Non-pigmented ciliary epithelial cell (primary cell): ENCODE data around the gene CHST14.
"Not testable (repeated sequence)": the region's sequence is repeated elsewhere in the genome, so short reads cannot be mapped to it uniquely, and the experiment has no call there.

Source experiments
- DNase-seq: peaks from one replicate; pipeline ENCODE4 v3.0.0-alpha.2; 2010; ENCODE audit warnings: low read depth

The CHST14 gene

GRCh38 chr15:40441565-40442531 is 28.9 kb upstream of the CHST14 start:
- no peak for DNase-seq

GRCh38 chr15:40443255-40443654 is 27.5 kb upstream of the CHST14 start:
- no peak for DNase-seq

GRCh38 chr15:40443846-40444245 is 26.9 kb upstream of the CHST14 start:
- DNase-seq: no peak

GRCh38 chr15:40444736-40445135 is 26.0 kb upstream of the CHST14 start:
- DNase-seq: no peak

- DNase-seq: peak; percentile 23
These were observed 25.3 kb upstream of the CHST14 start for GRCh38 chr15:40445421-40445922.

GRCh38 chr15:40446144-40446543 is 24.6 kb upstream of the CHST14 start:
- no peak for DNase-seq

GRCh38 chr15:40448354-40448753 is 22.4 kb upstream of the CHST14 start:
- no peak for DNase-seq

GRCh38 chr15:40449275-40449674 is 21.5 kb upstream of the CHST14 start:
- DNase-seq: no peak

GRCh38 chr15:40450047-40450446 is 20.7 kb upstream of the CHST14 start:
- no peak for DNase-seq

GRCh38 chr15:40451527-40452158 is 19.1 kb upstream of the CHST14 start:
- DNase-seq: no peak

- no peak for DNase-seq
These were observed 18.3 kb upstream of the CHST14 start for GRCh38 chr15:40452296-40453090.

GRCh38 chr15:40453941-40454340 is 16.8 kb upstream of the CHST14 start:
- DNase-seq: not testable (repeated sequence)

- DNase-seq: no peak
These were observed 15.8 kb upstream of the CHST14 start for GRCh38 chr15:40454904-40455391.

- no peak for DNase-seq
These were observed 14.5 kb upstream of the CHST14 start for GRCh38 chr15:40456299-40456712.

GRCh38 chr15:40456738-40457137 is 14.0 kb upstream of the CHST14 start:
- DNase-seq: no peak

- DNase-seq: no peak
These were observed 12.1 kb upstream of the CHST14 start for GRCh38 chr15:40458495-40459371.

- no peak for DNase-seq
These were observed 11.3 kb upstream of the CHST14 start for GRCh38 chr15:40459391-40460015.

GRCh38 chr15:40460404-40460803 is 10.4 kb upstream of the CHST14 start:
- DNase-seq: no peak

- no peak for DNase-seq
These were observed 8.8 kb upstream of the CHST14 start for GRCh38 chr15:40461958-40462357.

GRCh38 chr15:40463279-40463678 is 7.5 kb upstream of the CHST14 start:
- DNase-seq: no peak
